Measurements from ENCODE around the gene DGKH. TPM values are rescaled to one million over a fixed set of nuclear protein-coding genes. Genes with fewer than 3 reads are reported as not detected.

Gene DGKH
- total and polyA plus RNA-seq, 2 of the 13 experiments (the other 11 are each of a cell fraction or from before 2014, with no cell fraction given) = 0.01 to 0.13 TPM

DNA sequence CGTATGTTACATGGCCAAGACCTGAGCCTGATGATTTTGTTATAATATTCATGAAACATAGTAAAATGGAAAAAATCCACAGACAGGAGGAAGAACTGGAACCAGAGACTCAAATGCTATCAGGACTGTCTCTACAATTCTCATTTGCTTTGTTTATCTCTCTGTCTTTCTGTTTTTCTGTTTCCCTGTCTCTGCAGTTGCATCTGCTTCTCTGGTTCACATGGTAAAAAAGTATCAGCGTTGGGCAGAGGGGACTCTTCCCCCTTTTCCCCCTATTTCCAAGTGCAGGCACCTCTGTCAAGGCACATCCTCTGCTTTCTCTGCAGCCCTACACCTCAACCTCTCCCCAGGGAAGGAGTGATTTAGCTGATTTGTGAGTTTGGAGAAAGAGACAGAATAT, 46.4 kb upstream of the DGKH start:
- in situ Hi-C loops (cut with HindIII; ENCODE audit: extremely low pct_ligation_motif_present, low pct_unique_long_range_greater_than_20kb) = no loop called here
- TF ChIP-seq NBN (conservative IDR thresholded peaks at IDR 0.05) (no peak), ZNF670 (CRISPR knock-in tag; IDR thresholded peaks at IDR 0.05; ENCODE audit: borderline replicate concordance) (no peak), ZNF101 (CRISPR knock-in tag; IDR thresholded peaks at IDR 0.05; ENCODE audit: borderline replicate concordance, low read depth) (no peak), ZNF850 (CRISPR knock-in tag; conservative IDR thresholded peaks at IDR 0.05) (no peak), TEAD3 (CRISPR knock-in tag; optimal IDR thresholded peaks at IDR 0.05; ENCODE audit: borderline replicate concordance) (no peak)
- TF ChIP-seq, protein P1, sequence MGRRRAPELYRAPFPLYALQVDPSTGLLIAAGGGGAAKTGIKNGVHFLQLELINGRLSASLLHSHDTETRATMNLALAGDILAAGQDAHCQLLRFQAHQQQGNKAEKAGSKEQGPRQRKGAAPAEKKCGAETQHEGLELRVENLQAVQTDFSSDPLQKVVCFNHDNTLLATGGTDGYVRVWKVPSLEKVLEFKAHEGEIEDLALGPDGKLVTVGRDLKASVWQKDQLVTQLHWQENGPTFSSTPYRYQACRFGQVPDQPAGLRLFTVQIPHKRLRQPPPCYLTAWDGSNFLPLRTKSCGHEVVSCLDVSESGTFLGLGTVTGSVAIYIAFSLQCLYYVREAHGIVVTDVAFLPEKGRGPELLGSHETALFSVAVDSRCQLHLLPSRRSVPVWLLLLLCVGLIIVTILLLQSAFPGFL (CRISPR knock-in tag; IDR thresholded peaks at IDR 0.05) = no peak
- TF ChIP-seq, protein P2, sequence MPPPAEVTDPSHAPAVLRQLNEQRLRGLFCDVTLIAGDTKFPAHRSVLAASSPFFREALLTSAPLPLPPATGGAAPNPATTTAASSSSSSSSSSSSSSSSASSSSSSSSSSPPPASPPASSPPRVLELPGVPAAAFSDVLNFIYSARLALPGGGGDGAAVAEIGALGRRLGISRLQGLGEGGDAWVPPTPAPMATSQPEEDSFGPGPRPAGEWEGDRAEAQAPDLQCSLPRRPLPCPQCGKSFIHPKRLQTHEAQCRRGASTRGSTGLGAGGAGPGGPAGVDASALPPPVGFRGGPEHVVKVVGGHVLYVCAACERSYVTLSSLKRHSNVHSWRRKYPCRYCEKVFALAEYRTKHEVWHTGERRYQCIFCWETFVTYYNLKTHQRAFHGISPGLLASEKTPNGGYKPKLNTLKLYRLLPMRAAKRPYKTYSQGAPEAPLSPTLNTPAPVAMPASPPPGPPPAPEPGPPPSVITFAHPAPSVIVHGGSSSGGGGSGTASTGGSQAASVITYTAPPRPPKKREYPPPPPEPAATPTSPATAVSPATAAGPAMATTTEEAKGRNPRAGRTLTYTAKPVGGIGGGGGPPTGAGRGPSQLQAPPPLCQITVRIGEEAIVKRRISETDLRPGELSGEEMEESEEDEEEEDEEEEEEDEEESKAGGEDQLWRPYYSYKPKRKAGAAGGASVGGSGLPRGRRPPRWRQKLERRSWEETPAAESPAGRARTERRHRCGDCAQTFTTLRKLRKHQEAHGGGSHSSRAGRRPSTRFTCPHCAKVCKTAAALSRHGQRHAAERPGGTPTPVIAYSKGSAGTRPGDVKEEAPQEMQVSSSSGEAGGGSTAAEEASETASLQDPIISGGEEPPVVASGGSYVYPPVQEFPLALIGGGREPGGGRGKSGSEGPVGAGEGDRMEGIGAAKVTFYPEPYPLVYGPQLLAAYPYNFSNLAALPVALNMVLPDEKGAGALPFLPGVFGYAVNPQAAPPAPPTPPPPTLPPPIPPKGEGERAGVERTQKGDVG (CRISPR knock-in tag; IDR thresholded peaks at IDR 0.05; ENCODE audit: borderline replicate concordance) = no peak
- TF ChIP-seq, protein P3, sequence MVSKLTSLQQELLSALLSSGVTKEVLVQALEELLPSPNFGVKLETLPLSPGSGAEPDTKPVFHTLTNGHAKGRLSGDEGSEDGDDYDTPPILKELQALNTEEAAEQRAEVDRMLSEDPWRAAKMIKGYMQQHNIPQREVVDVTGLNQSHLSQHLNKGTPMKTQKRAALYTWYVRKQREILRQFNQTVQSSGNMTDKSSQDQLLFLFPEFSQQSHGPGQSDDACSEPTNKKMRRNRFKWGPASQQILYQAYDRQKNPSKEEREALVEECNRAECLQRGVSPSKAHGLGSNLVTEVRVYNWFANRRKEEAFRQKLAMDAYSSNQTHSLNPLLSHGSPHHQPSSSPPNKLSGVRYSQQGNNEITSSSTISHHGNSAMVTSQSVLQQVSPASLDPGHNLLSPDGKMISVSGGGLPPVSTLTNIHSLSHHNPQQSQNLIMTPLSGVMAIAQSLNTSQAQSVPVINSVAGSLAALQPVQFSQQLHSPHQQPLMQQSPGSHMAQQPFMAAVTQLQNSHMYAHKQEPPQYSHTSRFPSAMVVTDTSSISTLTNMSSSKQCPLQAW (CRISPR knock-in tag; IDR thresholded peaks at IDR 0.05) = no peak
- Histone ChIP-seq H2AFZ (ENCODE audit: low read length) (no peak overlapping the region), H4K20me1 (ENCODE audit: insufficient read depth, low read length) (no peaks in the 10 kb centered on the region), H3K79me2 (ENCODE audit: insufficient read depth, low read length) (no peaks in the 10 kb centered on the region), H3K4me1 (ENCODE audit: insufficient read depth, low read length) (no peaks in the 10 kb centered on the region), H3K9me3 (ENCODE audit: low read length) (no peaks in the 10 kb centered on the region), H3K4me2 (ENCODE audit: low read depth, low read length) (no peak overlapping the region), H3K9ac (ENCODE audit: insufficient read depth, low read depth, low read length) (no peak overlapping the region), H3K36me3 (replicated peaks in 1 of 2; ENCODE audit: control insufficient read depth in 1 of 2, insufficient read depth in 2 of 2, low read length in 2 of 2) (no peaks in the 10 kb centered on the region), H3K27ac (ENCODE audit: extremely low read length, insufficient read depth, low read length) (no peak overlapping the region), H3K27me3 (ENCODE audit: control insufficient read depth in 1 of 2, insufficient read depth in 2 of 2, low read length in 2 of 2) (no peaks in the 10 kb centered on the region; a peak in 1 of 5 replicates), H3K4me3 (replicated peaks in 1 of 3; ENCODE audit: insufficient read depth in 1 of 3, low read depth in 2 of 3, low read length in 3 of 3) (no peak overlapping the region)
- POLR2A ChIA-PET = no interaction called here
- ATAC-seq (no peak), DNase-seq (ENCODE audit: low spot score) (no peak), FAIRE-seq (no peak)
- intact Hi-C loops (cut with micrococcal nuclease; ENCODE audit: unreplicated experiment) = no loop called here
- WGBS (ENCODE audit: low lambda C conversion rate) = 27% methylated on average over 2 of the region's 2 CpGs
- BruUV-seq (replicated peaks) = no TSS peak
- CTCF ChIA-PET (ENCODE audit: low intra/inter-chr PET ratio, low total read pairs) = no interaction called here
